SU-DHL-6 (cell line): Measurements from ENCODE around the gene XKR8.

Source experiments
- EZH2phosphoT487 ChIP-seq: fragments of 200-600 bp; sonication (generic), shearing (Covaris generic); conservative IDR thresholded peaks from 2 replicates; pipeline ENCODE4 v1.6.1; 2018; ENCODE audit warnings: mild to moderate bottlenecking, antibody characterized with exemption, low read length, moderate library complexity, mixed read lengths
- TF ChIP-seq, protein P1 (sequence below): fragments of 200-600 bp; sonication (generic); IDR thresholded peaks from one replicate; pipeline ENCODE4 v1.5.1; 2017; ENCODE audit warnings: antibody characterized with exemption, mild to moderate bottlenecking, low read length, moderate library complexity; ENCODE audit not compliant: insufficient read depth, poor library complexity, severe bottlenecking

- TF ChIP-seq, protein P1, sequence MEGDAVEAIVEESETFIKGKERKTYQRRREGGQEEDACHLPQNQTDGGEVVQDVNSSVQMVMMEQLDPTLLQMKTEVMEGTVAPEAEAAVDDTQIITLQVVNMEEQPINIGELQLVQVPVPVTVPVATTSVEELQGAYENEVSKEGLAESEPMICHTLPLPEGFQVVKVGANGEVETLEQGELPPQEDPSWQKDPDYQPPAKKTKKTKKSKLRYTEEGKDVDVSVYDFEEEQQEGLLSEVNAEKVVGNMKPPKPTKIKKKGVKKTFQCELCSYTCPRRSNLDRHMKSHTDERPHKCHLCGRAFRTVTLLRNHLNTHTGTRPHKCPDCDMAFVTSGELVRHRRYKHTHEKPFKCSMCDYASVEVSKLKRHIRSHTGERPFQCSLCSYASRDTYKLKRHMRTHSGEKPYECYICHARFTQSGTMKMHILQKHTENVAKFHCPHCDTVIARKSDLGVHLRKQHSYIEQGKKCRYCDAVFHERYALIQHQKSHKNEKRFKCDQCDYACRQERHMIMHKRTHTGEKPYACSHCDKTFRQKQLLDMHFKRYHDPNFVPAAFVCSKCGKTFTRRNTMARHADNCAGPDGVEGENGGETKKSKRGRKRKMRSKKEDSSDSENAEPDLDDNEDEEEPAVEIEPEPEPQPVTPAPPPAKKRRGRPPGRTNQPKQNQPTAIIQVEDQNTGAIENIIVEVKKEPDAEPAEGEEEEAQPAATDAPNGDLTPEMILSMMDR = no peak
- no peak for TF ChIP-seq EZH2phosphoT487
Observed at GRCh38 chr1:27956761-27957160, 3.0 kb upstream of the XKR8 start.
